ENCODE data around the gene IRAK2.

The IRAK2 gene

DNA sequence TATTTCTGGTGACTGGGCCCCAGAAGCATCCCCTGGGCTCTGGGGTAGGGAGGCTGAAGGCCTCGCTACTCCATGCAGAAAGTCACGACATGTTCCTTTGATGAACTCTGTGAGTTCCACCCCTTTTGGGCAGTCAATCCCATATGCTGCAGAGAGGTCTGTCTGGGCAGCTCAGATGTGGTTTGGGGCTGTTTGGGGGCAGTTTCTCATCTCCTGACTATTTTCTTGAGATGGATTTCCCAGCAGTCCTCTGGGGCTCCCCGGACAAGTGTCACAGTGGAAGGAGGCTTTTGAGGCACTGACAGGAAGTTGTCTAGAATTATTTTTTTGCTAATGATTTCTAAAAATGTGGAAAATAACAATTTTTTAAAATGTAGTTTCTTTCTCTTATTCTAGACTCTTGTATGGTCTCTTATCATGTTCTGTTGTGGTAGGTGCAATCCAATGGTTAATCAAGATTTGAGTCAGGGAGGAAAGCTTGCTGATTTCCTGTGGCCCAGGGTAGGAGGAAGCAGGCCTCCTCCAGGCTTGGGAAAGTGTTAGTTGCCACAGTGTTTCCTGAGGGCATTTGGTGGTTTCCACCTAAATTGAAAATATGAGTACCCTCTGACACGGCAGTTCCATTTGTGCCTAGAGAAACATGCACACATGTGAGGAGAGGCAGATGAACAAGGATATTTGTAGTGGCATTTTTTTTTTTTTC, 63.7 kb downstream of the IRAK2 start:
- DNase-seq = no peak

- no peak for DNase-seq
Measured at GRCh38 chr3:10229576-10229975, 64.9 kb downstream of the IRAK2 start.

DNA sequence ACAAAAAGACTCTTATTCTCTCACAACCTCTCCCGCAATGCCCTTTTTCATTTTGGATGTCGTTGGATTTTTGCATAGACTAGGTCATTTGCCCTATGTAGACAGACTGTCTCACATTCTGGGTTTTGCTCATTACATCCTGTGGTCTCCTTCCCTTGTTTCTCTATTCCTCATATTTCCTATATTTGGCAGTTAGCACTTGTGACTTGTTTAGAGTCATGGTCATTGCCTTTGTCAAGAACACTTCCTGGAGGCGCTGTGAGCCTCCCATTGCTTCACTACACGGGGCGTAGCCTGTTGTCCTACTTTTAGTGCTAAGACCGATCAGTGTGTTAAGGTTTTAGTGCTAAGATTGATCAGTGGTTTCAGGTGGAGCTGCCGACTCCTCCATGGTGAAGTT, 67.4 kb downstream of the IRAK2 start:
- no peak for DNase-seq

GRCh38 chr3:10233988-10234387, 69.3 kb downstream of the IRAK2 start:
- no peak for DNase-seq

DNA sequence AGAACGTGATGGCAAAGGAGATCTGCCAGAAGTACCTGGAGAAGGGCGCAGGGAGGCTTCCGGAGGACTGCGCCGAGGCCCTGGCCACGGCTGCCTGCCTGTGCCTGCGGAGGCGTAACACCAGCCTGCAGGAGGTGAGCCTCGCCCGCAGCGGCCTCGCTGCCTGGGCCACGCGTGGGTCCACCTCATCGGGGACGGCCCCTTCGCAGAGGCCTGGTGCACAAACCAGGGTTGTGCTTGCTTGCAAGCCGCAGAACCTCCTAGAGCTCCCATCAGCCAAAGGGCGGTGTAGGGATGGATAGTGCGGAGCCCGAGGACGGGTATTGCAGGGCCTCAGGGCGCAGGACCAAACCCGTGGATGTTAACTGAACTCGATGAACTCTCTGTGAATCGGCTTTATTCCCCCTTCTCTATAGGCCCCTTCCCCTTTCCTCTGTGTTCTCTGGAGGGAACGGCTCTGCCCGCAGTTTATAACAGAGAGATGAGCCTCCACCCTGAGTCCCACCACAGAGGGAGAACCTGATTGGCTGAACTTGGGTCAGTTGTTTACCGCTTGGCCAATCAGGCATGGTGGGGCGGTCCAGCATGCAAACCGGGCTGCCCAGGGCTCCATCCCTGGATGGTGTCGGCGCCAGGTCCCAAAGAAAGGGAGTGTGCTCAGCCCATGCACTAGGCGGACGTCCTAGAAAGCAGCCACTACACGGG, 70.0 kb downstream of the IRAK2 start:
- DNase-seq = no peak

- no peak for DNase-seq
Measured at GRCh38 chr3:10235551-10235950, 70.8 kb downstream of the IRAK2 start.

DNA sequence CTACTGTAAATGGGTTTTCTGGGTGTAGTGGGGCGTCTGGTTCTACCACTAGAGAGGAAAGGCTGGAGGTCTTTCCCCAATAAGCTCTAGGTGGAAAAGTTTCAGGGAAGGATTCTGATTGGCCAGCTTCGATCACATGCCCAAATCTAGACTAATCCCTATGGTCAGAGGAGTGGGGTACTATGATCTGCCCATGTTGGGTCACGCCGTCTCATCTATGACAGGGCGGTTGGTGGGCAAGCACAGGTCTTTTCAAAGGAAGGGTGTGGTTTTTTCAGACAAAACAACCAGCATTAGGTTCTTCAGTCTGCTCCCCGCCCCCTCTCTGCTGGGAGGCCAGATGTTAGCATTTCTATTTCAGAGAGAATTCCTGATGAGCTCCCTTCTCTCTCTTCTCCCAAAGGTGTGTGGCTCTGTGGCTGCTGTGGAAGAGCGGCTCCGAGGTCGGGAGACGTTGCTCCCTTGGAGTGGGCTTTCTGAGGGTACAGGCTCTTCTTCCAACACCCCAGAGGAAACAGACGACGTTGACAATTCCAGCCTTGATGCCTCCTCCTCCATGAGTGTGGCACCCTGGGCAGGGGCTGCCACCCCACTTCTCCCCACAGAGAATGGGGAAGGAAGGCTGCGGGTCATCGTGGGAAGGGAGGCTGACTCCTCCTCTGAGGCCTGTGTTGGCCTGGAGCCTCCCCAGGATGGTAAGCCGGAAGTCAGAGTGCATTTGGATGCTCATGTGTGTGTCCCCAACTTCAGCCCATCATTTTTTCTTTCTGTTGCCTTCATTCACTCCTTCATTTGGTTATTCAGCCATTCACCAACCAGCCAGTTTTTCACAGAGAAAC, 73.8 kb downstream of the IRAK2 start:
- no peak for DNase-seq

DNA sequence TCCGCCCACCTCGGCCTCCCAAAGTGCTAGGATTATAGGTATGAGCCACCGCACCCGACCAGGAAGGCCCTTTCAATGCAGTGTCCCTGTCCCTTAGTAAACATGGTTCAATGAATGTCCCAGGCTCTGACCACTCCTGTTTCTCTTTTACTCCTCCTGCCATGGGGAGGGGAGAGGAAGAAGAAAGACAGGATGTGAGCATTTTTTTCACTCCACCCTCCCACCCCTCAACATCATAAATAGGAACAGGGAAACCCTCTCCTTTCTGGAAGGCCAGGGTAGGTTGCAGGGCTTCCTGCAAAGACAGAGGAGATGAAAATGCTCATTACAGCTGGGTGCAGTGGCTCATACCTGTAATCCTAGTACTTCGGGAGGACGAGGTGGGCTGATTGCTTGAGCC, 76.1 kb downstream of the IRAK2 start:
- no peak for DNase-seq

DNA sequence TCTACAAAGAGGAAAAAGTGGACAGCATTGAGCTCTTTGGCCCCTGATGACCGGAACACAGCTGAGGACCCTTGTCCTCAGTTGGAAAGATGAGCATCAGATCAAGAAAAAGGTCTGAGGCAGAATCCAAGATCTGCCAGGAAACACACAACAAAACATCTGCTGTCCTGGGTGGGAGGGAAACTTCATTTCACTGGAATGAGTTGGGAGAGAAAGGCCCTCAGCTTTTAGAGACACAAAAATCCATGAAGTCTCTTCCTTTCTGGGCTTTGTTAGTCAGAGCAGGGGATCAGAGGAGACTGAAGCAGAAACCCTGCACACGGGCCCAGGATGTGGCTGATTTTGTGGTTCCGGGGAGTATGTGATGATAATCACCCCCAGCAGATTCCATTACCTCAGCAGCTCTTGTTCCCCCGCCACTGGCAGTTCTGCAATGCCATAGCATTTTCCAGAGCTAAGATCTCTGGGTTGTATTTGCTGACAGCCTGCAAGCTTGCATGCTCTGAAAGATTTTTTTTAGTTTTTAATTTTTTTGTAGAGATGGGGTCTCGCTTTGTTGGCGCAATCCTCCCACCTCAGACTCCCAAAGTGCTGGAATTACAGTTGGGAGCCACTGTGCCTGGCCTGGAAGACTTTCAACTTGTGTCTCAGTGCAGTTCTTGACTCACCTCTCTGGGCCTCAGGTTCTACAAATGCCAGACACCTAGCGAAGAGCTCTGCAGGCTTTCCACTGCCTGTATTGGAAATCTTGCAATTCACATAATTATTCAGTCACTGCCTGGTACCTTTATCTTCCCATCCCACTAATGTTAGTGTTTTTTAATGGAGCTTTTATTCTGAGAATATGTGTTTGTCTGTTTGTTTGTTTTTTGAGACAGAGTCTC, 77.7 kb downstream of the IRAK2 start:
- DNase-seq = no peak

DNA sequence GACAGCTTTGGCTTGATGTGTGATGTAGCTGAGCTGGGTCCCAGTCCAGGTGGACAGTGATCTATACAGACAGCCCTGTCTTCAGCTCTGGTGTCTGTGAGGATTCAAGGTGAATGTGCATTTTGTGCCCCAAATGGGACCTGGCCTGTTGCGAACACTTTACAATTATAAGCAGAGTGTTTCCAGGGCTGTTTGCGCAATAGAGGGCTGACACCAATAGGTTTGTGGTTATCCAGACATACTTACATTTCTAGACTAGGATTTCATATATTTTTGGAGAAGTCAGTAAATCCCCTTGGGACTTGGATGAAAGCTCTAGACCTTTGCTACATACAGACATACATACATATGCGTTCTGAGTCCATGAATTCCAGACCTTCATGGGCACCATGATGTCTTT, 79.3 kb downstream of the IRAK2 start:
- DNase-seq = no peak

DNA sequence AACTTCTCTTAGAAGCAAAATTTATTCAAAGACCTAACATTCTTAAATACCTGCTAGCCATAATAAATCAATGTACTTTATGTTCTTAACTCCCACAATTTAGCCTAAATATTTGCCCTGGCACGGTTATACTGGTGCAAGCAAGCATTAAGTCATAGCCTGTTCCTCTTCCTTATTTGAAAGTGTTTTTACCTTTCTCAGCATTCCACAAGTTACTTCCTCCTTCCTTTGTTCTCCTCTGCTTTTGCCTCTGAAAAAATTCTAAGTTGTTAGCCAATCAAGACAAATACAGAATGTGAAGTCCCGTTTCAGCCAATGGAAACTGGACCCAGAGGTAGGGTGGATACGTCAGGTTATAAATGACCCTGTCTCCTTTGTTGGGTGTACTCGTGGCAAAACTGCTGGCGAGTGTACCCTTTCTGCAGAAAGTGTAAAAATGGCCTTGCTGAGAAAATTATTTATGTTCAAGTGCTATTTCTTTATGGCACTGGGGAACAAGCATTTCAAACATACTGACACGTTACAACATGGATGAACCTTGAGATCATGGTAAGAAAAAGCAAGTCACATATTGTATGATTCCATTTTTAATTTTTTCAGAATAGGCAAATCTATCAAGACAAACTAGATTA, 80.5 kb downstream of the IRAK2 start:
- no peak for DNase-seq

GRCh38 chr3:10247679-10248183, 83.0 kb downstream of the IRAK2 start:
- DNase-seq = no peak

DNA sequence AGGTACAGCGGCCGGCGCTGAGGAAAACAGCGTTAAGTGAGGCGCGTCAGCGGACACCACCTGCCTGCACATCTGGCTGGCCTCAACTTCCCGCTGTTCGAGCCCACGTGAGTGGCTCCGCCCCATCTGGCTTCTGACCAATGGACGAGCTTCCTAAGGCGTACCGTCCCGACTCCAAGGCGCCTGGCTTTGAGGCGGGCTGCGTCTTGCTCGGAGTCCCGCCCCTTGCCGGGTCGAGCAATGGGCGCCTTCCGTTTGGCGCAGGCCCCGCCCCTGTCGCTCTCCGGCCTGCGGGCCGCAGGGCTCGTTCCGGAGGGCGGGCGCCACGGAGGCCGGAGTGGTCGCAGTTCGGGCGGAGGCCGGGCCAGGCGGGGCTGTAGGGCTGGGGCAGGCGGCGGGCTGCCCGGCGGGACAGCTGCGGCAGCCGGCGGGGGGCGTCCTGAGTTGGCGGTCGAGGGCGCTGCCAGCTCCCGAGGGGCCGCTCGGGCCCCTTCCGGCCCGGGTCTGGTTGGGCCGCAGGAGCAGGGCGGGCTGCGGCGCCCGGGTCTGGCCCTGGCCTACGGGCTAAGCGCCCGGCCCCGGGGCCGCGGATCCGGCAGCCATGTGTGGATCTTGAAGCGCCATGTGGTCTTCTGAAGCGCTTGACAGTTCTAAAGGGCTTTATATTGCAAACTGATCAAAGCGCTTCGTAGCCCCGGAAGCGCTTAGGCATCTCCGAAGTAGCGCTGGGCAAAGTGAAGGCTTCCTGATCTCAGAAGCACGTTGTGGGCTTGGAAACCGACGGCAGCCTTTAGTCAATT, 83.7 kb downstream of the IRAK2 start, which contains the start of gene TATDN2:
Gene TATDN2, plus strand, starts transcription at position 276 of the 800 bp plus-strand sequence. CDS start 742 bp downstream, outside the sequence.
- peak; percentile 88 to 90 for DNase-seq

DNA sequence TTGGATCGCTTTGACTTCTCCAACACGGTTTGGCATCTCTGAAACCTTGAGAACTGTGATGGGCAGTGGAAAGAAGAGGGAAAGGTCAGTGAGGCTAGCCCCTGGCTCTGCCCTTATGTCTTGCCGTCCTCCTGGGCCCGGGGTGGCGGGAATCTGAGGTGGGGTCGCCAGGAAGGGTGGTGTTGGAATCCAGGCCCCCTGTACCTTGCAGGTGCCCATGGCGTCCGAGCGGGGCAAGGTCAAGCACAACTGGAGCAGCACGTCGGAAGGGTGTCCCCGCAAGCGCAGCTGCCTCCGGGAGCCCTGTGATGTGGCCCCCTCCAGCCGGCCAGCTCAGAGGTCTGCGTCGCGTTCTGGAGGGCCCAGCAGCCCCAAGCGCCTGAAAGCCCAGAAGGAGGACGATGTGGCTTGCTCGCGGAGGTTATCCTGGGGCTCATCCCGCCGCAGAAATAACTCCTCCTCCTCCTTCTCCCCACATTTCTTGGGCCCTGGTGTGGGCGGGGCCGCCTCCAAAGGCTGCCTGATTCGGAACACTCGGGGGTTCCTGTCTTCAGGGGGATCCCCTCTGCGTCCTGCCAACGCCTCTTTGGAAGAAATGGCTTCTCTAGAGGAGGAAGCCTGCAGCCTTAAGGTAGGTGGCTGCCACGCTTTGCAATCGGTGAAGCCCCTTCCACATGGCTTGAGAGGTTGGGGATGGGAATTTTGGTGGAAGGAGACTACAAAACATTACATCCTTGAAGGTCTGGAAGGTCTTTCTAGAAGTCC, 84.4 kb downstream of the IRAK2 start:
- DNase-seq = no peak

DNA sequence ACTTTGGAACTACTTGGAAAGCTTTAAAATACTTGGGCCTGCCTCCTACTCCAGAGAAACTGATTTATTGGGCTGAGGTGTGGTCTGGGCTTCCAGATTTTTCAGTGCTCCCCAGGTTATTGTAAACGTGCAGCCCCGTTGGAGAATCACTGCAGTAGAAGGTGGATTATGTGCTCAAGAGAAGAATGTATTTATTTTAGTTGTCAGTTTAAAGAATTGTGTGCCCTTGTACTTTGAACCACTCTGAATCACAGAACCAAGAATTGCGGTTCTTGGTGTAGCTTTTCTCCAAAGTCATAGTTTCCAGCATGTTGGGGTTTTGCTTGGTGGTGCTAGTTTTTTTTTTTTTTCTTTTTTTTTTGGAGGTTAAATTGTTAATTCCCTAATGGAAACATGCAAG, 85.1 kb downstream of the IRAK2 start:
- DNase-seq = no peak

- DNase-seq = no peak
Measured at GRCh38 chr3:10251006-10251405, 86.3 kb downstream of the IRAK2 start.

GRCh38 chr3:10253731-10254130, 89.0 kb downstream of the IRAK2 start:
- no peak for DNase-seq

DNA sequence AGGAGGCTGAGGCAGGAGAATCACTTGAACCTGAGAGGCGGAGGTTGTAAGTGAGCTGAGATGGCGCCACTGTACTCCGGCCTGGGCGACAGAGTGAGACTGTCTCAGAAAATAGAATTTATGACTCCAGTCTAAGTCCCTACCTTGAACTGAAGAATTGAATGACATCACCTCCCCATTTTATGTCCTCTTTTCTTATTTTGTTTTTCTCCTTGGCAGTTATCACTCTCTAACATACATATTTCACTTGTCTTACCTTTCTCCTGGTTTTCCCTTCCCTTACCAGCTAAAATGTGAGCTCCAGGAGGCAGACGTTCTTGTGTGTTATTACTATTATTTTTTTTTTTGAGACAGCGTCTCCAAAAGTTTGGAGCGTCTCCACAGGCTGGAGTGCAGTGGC, 91.1 kb downstream of the IRAK2 start:
- no peak for DNase-seq

- no peak for DNase-seq
Measured at GRCh38 chr3:10259036-10259435, 94.3 kb downstream of the IRAK2 start.

DNA sequence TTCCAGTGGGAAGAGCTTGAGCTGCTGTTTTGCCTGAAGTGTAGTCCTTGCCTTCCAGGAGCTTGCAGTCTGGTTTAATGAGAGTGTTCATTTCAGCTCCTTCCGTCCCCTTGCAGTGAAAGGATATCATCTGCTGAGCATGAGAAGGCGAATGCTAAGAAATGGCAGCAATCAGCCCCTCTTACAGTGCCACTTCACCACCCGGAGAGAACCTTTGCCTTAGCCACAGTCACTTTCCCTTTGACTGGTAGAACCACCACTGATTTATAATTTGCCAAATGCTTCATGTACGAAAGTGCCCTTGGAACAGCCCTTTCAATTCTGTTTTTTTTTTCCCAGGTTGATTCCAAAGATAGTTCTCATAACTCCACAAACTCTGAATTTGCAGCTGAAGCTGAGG, 95.1 kb downstream of the IRAK2 start:
- DNase-seq = no peak

Data from NCI-H1930 (cell line).